ENCODE results near the gene REV1. TPM values are rescaled to one million over a fixed set of nuclear protein-coding genes. Genes with fewer than 3 reads are reported as not detected.

The REV1 gene
- total RNA-seq, 1 experiment from 2014 or later: 38.6 TPM

DNA sequence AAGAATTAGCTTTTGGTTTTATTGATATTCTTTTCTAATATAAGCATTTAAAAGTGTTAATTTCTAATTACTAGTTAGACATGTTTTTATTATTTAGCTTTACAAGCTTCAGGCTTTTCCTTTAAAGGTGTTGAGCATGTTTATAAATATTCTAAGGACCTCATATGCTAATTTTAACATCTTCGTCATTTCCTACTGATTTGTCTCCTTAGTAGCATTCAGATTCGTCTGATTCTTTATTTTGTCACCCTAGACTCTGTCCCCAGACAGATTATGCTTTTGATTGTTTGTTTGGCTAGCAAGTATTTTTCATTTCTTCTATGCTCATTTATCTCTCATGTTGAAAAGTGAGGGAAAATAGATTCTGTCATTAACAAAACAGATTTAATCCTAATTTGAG is 100.9 kb downstream of the REV1 start:
- POLR2A ChIA-PET: interaction anchor here (0.7 to 1.2 kb wide), 2 partner anchors 16 to 50 kb away, joined by 3 to 4 read pairs; no protein-coding TSS in a partner anchor
- DNase-seq (ENCODE audit: unreplicated experiment): no peak
- H3K36me3 Mint-ChIP-seq (ENCODE audit: insufficient read depth, unreplicated experiment): peaks cover 63% of the 10 kb centered on the region
- H3K9me3 Mint-ChIP-seq (ENCODE audit: unreplicated experiment): no peaks in the 10 kb centered on the region
- H3K27me3 Mint-ChIP-seq (ENCODE audit: insufficient read depth, unreplicated experiment): no peaks in the 10 kb centered on the region
- intact Hi-C loops (cut with micrococcal nuclease): no loop called here
- CTCF ChIA-PET: no interaction called here
- BruUV-seq (replicated peaks): no TSS peak
- no peak overlapping the region for H3K27ac Mint-ChIP-seq (ENCODE audit: low read depth, unreplicated experiment)
- no peaks in the 10 kb centered on the region for H3K4me1 Mint-ChIP-seq (ENCODE audit: insufficient read depth, unreplicated experiment)
- TF ChIP-seq, protein P1, sequence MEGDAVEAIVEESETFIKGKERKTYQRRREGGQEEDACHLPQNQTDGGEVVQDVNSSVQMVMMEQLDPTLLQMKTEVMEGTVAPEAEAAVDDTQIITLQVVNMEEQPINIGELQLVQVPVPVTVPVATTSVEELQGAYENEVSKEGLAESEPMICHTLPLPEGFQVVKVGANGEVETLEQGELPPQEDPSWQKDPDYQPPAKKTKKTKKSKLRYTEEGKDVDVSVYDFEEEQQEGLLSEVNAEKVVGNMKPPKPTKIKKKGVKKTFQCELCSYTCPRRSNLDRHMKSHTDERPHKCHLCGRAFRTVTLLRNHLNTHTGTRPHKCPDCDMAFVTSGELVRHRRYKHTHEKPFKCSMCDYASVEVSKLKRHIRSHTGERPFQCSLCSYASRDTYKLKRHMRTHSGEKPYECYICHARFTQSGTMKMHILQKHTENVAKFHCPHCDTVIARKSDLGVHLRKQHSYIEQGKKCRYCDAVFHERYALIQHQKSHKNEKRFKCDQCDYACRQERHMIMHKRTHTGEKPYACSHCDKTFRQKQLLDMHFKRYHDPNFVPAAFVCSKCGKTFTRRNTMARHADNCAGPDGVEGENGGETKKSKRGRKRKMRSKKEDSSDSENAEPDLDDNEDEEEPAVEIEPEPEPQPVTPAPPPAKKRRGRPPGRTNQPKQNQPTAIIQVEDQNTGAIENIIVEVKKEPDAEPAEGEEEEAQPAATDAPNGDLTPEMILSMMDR (IDR thresholded peaks at IDR 0.05; ENCODE audit: unreplicated experiment): no peak
- no peak overlapping the region for H3K4me3 Mint-ChIP-seq (ENCODE audit: unreplicated experiment)

- Mint-ChIP-seq H3K9me3 (ENCODE audit: unreplicated experiment) (no peaks in the 10 kb centered on the region), H3K4me3 (ENCODE audit: unreplicated experiment) (no peak overlapping the region), H3K4me1 (ENCODE audit: insufficient read depth, unreplicated experiment) (no peaks in the 10 kb centered on the region), H3K27me3 (ENCODE audit: insufficient read depth, unreplicated experiment) (no peaks in the 10 kb centered on the region), H3K36me3 (ENCODE audit: insufficient read depth, unreplicated experiment) (peaks cover 51% of the 10 kb centered on the region), H3K27ac (ENCODE audit: low read depth, unreplicated experiment) (no peak overlapping the region)
- TF ChIP-seq, protein P1 (IDR thresholded peaks at IDR 0.05; ENCODE audit: unreplicated experiment): no peak
- DNase-seq (ENCODE audit: unreplicated experiment): no peak
- no TSS peak for BruUV-seq (replicated peaks)
- POLR2A ChIA-PET: no interaction called here
- CTCF ChIA-PET: no interaction called here
- intact Hi-C loops (cut with micrococcal nuclease): no loop called here
Measured at GRCh38 chr2:99386011-99386410, 103.8 kb downstream of the REV1 start.

- TF ChIP-seq, protein P1 (IDR thresholded peaks at IDR 0.05; ENCODE audit: unreplicated experiment): no peak
- no peak overlapping the region for H3K4me3 Mint-ChIP-seq (ENCODE audit: unreplicated experiment)
- no peaks in the 10 kb centered on the region for H3K27me3 Mint-ChIP-seq (ENCODE audit: insufficient read depth, unreplicated experiment)
- H3K4me1 Mint-ChIP-seq (ENCODE audit: insufficient read depth, unreplicated experiment): no peaks in the 10 kb centered on the region
- no TSS peak for BruUV-seq (replicated peaks)
- no peak for DNase-seq (ENCODE audit: unreplicated experiment)
- no peaks in the 10 kb centered on the region for H3K9me3 Mint-ChIP-seq (ENCODE audit: unreplicated experiment)
- ChIA-PET POLR2A (interaction anchor here (1.0 to 1.2 kb wide), 3 partner anchors 11 to 26 kb away, joined by 3 to 4 read pairs (median 3); no protein-coding TSS in a partner anchor), CTCF (interaction anchor here (0.7 kb wide), 1 partner anchor 30 kb away, joined by 4 read pairs; no protein-coding TSS in a partner anchor)
- intact Hi-C loops (cut with micrococcal nuclease): no loop called here
- H3K36me3 Mint-ChIP-seq (ENCODE audit: insufficient read depth, unreplicated experiment): peaks cover 72% of the 10 kb centered on the region
- no peak overlapping the region for H3K27ac Mint-ChIP-seq (ENCODE audit: low read depth, unreplicated experiment)
Measured at GRCh38 chr2:99382143-99382542, 107.7 kb downstream of the REV1 start.

GRCh38 chr2:99380376-99381010 is 109.3 kb downstream of the REV1 start:
- Mint-ChIP-seq H3K36me3 (ENCODE audit: insufficient read depth, unreplicated experiment) (peaks cover 82% of the 10 kb centered on the region), H3K4me1 (ENCODE audit: insufficient read depth, unreplicated experiment) (no peaks in the 10 kb centered on the region), H3K27me3 (ENCODE audit: insufficient read depth, unreplicated experiment) (no peaks in the 10 kb centered on the region), H3K4me3 (ENCODE audit: unreplicated experiment) (no peak overlapping the region), H3K27ac (ENCODE audit: low read depth, unreplicated experiment) (no peak overlapping the region), H3K9me3 (ENCODE audit: unreplicated experiment) (no peaks in the 10 kb centered on the region)
- no peak for DNase-seq (ENCODE audit: unreplicated experiment)
- ChIA-PET CTCF (no interaction called here), POLR2A (no interaction called here)
- TF ChIP-seq, protein P1 (IDR thresholded peaks at IDR 0.05; ENCODE audit: unreplicated experiment): no peak
- intact Hi-C loops (cut with micrococcal nuclease): no loop called here
- BruUV-seq (replicated peaks): no TSS peak
